GM12878 (cell line): ENCODE results near the gene MRPL1. TPM values are rescaled to one million over a fixed set of nuclear protein-coding genes. Genes with fewer than 3 reads are reported as not detected.

ENCODE experiments used
- ATAC-seq: fragments of 200-7000 bp; cut with Tn5 transposase; 3 replicates; pipeline ENCODE4 v1.9.1; 2020; ENCODE audit warnings: mild to moderate bottlenecking, moderate library complexity
- BruUV-seq: library from RNA; stranded (reverse); fragments of 400-500 nt; replicated peaks from 2 replicates; lab custom pipeline; 2021; lab: Mats Ljungman, UMichigan
- CTCF ChIA-PET: fragments of 300-600 bp; sonication (Branson Sonifier 250); formaldehyde crosslinking; extraction: SDS; loops from one replicate; lab custom pipeline; 2021; ENCODE audit warnings: inconsistent platforms; lab: Yijun Ruan, JAX
- POLR2A ChIA-PET: fragments of 350-600 bp; formaldehyde crosslinking; extraction: SDS; loops from one replicate; lab custom pipeline; 2021; ENCODE audit warnings: inconsistent platforms; lab: Charles Lee
- RAD21 ChIA-PET: fragments of 300-600 bp; sonication (Branson Sonifier 250); formaldehyde crosslinking; loops from one replicate; lab custom pipeline; 2023; ENCODE audit warnings: antibody characterized with exemption; ENCODE audit not compliant: unreplicated experiment; lab: Charles Lee
- SMC1A ChIA-PET: fragments of 300-600 bp; sonication (Branson Sonifier 250); formaldehyde crosslinking; loops from one replicate; lab custom pipeline; 2023; ENCODE audit not compliant: unreplicated experiment, uncharacterized antibody; lab: Charles Lee
- DNase-seq: peaks from one replicate; pipeline ENCODE4 v3.0.0-alpha.2; 2011; ENCODE audit warnings: low read depth, low spot score
- FAIRE-seq: peaks from 3 replicates; lab custom pipeline; 2011; peaks lifted over from hg19 to GRCh38; lab: Jason Lieb, UNC
- H2AFZ ChIP-seq: 2 replicates; pipeline ENCODE4 v1.6.0; 2011; ENCODE audit warnings: low read depth, low read length, control low read depth; ENCODE audit not compliant: control insufficient read depth
- H3K27ac ChIP-seq: 2 replicates; pipeline ENCODE4 v1.5.1; 2011; ENCODE audit warnings: control low read depth; ENCODE audit not compliant: control insufficient read depth, insufficient read depth
- H3K27me3 ChIP-seq, 2 experiments: replicated peaks in 1 of 2; 2 replicates each; pipeline versions ENCODE4 v1.6.0 to v1.6.1; 2011; ENCODE audit warnings: low read length in 1 of 2; ENCODE audit not compliant: control insufficient read depth in 2 of 2, insufficient read depth in 2 of 2
- H3K36me3 ChIP-seq, 2 experiments: 2 replicates each; pipeline ENCODE4 v1.5.1; 2011; ENCODE audit warnings: low read length in 1 of 2; ENCODE audit not compliant: control insufficient read depth in 2 of 2, insufficient read depth in 2 of 2
- H3K4me1 ChIP-seq: 2 replicates; pipeline ENCODE4 v1.6.1; 2011; ENCODE audit warnings: mild to moderate bottlenecking, low read length, moderate library complexity, mixed read lengths; ENCODE audit not compliant: control insufficient read depth, insufficient read depth
- H3K4me2 ChIP-seq: 2 replicates; pipeline ENCODE4 v1.6.0; 2011; ENCODE audit warnings: control low read depth; ENCODE audit not compliant: control insufficient read depth, insufficient read depth
- H3K4me3 ChIP-seq: fragments of 200-600 bp; sonication (generic); 2 replicates; pipeline ENCODE4 v1.5.1; 2016
- H3K79me2 ChIP-seq: 2 replicates; pipeline ENCODE4 v1.6.0; 2011; ENCODE audit warnings: low read length; ENCODE audit not compliant: control insufficient read depth, insufficient read depth
- H3K9ac ChIP-seq: 2 replicates; pipeline ENCODE4 v1.8.0; 2011; ENCODE audit warnings: low read length, control low read depth, mixed read lengths; ENCODE audit not compliant: control insufficient read depth, insufficient read depth
- H3K9me3 ChIP-seq: replicated peaks from 3 replicates; pipeline ENCODE4 v1.5.1; 2011; ENCODE audit warnings: mild to moderate bottlenecking, low read length; ENCODE audit not compliant: control insufficient read depth, insufficient read depth
- H4K20me1 ChIP-seq: 2 replicates; pipeline ENCODE4 v1.6.0; 2011; ENCODE audit not compliant: control insufficient read depth, insufficient read depth
- BMI1 ChIP-seq: fragments of 450-650 bp; IDR thresholded peaks from 2 replicates; pipeline ENCODE4 v1.6.1; 2016; ENCODE audit warnings: mild to moderate bottlenecking, moderate library complexity, borderline replicate concordance
- CBFB ChIP-seq: IDR thresholded peaks from 2 replicates; pipeline ENCODE4 v1.6.1; 2016; ENCODE audit warnings: antibody characterized with exemption, low read depth
- CBX3 ChIP-seq: fragments of 200-600 bp; sonication (generic); IDR thresholded peaks from 2 replicates; pipeline ENCODE4 v1.6.1; 2016; ENCODE audit warnings: low read depth, borderline replicate concordance
- CHD4 ChIP-seq: fragments of 200-600 bp; sonication (generic); IDR thresholded peaks from 2 replicates; pipeline ENCODE4 v1.6.1; 2016; ENCODE audit warnings: mild to moderate bottlenecking
- ETV6 ChIP-seq, 2 experiments: fragments of 450-650 bp in 1 of 2; IDR thresholded peaks in 1 of 2; conservative IDR thresholded peaks in 1 of 2; 2 replicates each; pipeline ENCODE4 v1.6.1; 2014; ENCODE audit warnings: antibody characterized with exemption in 1 of 2, borderline replicate concordance in 1 of 2, low read depth in 1 of 2, mild to moderate bottlenecking in 1 of 2, moderate library complexity in 1 of 2
- FOXK2 ChIP-seq: fragments of 450-650 bp; IDR thresholded peaks from 2 replicates; pipeline ENCODE4 v1.6.1; 2017; ENCODE audit warnings: mild to moderate bottlenecking, moderate library complexity
- GATAD2B ChIP-seq: fragments of 450-650 bp; conservative IDR thresholded peaks from 2 replicates; pipeline ENCODE4 v1.6.1; 2017; ENCODE audit warnings: low read depth, mild to moderate bottlenecking, moderate library complexity
- JUNB ChIP-seq: IDR thresholded peaks from 2 replicates; pipeline ENCODE4 v1.6.1; 2016; ENCODE audit warnings: antibody characterized with exemption, mild to moderate bottlenecking
- KLF5 ChIP-seq: fragments of 450-650 bp; IDR thresholded peaks from 2 replicates; pipeline ENCODE4 v1.6.1; 2014; ENCODE audit warnings: mild to moderate bottlenecking; ENCODE audit not compliant: partially characterized antibody
- MEF2B ChIP-seq: fragments of 450-650 bp; IDR thresholded peaks from 2 replicates; pipeline ENCODE4 v1.6.1; 2018; ENCODE audit warnings: mild to moderate bottlenecking, moderate library complexity; ENCODE audit not compliant: partially characterized antibody, poor library complexity, severe bottlenecking
- POU2F2 ChIP-seq: IDR thresholded peaks from 3 replicates; pipeline ENCODE4 v1.6.1; 2011; ENCODE audit warnings: low read depth, mild to moderate bottlenecking, low read length, borderline replicate concordance
- RB1 ChIP-seq: fragments of 450-650 bp; formaldehyde crosslinking; IDR thresholded peaks from 2 replicates; pipeline ENCODE4 v1.6.1; 2017; ENCODE audit warnings: mild to moderate bottlenecking, borderline replicate concordance
- RUNX3 ChIP-seq: IDR thresholded peaks from 2 replicates; pipeline ENCODE4 v1.6.1; 2012; ENCODE audit warnings: low read length, inconsistent platforms
- STAT1 ChIP-seq: fragments of 450-650 bp; conservative IDR thresholded peaks from 2 replicates; pipeline ENCODE4 v1.6.1; 2014; ENCODE audit warnings: antibody characterized with exemption, mild to moderate bottlenecking
- STAT3 ChIP-seq: IDR thresholded peaks from 2 replicates; pipeline ENCODE4 v1.6.1; 2011; ENCODE audit warnings: low read depth, low read length, improper control_type of control experiment
- ZNF207 ChIP-seq: fragments of 450-650 bp; IDR thresholded peaks from 2 replicates; pipeline ENCODE4 v1.6.1; 2014; ENCODE audit warnings: antibody characterized with exemption, mild to moderate bottlenecking, borderline replicate concordance
- ZZZ3 ChIP-seq: IDR thresholded peaks from 2 replicates; pipeline ENCODE4 v1.6.1; 2011; ENCODE audit warnings: low read depth; ENCODE audit not compliant: control insufficient read depth, insufficient read length
- WGBS: methylation state at CpG from one replicate; pipeline ENCODE4 v1.1.6; 2016; ENCODE audit warnings: low lambda C conversion rate; ENCODE audit not compliant: insufficient replicate concordance, insufficient coverage; ENCODE audit errors: missing lambda C conversion rate; 5-methylcytosine and 5-hydroxymethylcytosine counted together
- in situ Hi-C: fragments of 300-500 bp; cut with MboI; formaldehyde crosslinking; loops from 9 replicates; pipeline ENCODE4 v1.14.3; 2018; ENCODE audit warnings: mixed read lengths
- intact Hi-C: fragments of 100-400 bp; cut with micrococcal nuclease; formaldehyde crosslinking; loops from one replicate; pipeline ENCODE4 v1.14.2; 2022; ENCODE audit not compliant: unreplicated experiment
- polyA plus RNA-seq, 11 experiments: library from polyadenylated mRNA; depleted of rRNA in 4 of 11; unstranded in 6 of 11; stranded (reverse) in 5 of 11; fragments of >200 nt; fragmentation: Nextera tagmentation in 4 of 11; fragmentation: Illumina TruSeq in 1 of 11; extraction: Ambion mirVana in 4 of 11; extraction: Trizol in 1 of 11; gene quantifications; 1 replicate in 1 of 11; 2 replicates in 10 of 11; pipeline versions ENCODE4 v1.2.1 to v1.2.3, GENCODE V29; 2011 to 2016; ENCODE audit warnings: inconsistent platforms in 2 of 11, missing spikeins in 2 of 11, low read depth in 1 of 11
- total RNA-seq, 4 experiments: library from RNA; depleted of rRNA in 3 of 4; stranded (reverse); fragments of >200 nt in 3 of 4; fragmentation: Illumina TruSeq in 1 of 4; extraction: Trizol in 1 of 4; gene quantifications; 2 replicates each; pipeline versions ENCODE4 v1.2.1 to v1.2.3, GENCODE V29; 2013 to 2021
- TF ChIP-seq, protein P1 (sequence below): IDR thresholded peaks from 2 replicates; pipeline ENCODE4 v1.6.1; 2011; ENCODE audit warnings: borderline replicate concordance, low read depth, mild to moderate bottlenecking, moderate library complexity, mixed read lengths, low read length; ENCODE audit not compliant: insufficient read depth; ENCODE audit errors: extremely low read length

The MRPL1 gene
- total and polyA plus RNA-seq, 10 of the 15 experiments (the other 5 are each of a cell fraction or from before 2014, with no cell fraction given), result 20.2 to 35.7 (median 28.2) TPM

DNA sequence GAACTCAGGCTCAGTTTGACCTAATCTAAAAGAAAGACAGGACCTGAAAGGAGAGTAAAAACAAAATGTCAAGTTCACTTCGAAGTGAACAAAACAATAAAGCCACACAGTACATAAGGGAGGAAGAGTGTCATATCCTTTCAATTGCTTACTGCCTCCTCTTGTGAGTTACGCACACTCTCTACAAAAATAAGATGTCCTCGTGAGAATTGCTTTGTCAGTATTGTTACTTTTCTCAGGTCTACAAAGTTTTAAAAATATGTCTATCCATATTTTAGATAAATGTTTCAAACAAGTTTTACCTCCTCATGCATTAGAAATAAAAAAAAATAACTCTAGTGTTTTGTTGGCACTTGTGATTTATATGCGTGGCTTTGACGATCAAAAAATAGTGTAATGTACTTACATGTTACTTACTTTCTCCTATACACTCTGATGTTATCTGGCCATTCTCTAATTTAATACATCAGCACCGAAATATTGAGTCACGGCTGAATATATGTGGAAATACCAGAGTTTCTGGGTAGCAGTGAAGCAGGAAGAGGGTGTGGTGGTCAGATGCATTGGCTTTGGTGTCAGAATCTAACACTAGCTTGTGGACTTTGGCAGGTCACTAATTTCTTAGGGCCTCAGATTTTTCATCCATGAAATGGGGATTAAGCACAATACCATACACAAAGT is 8.1 kb upstream of the MRPL1 start:
- H3K9me3 ChIP-seq, result no peaks in the 10 kb centered on the region
- H3K4me2 ChIP-seq, result no peak overlapping the region
- no peaks in the 10 kb centered on the region for H3K36me3 ChIP-seq
- no peak overlapping the region for H3K27ac ChIP-seq
- RAD21 ChIA-PET, result interaction anchor here (0.9 kb wide), 1 partner anchor 37 kb away, joined by 4 read pairs; no protein-coding TSS in a partner anchor
- no peak for FAIRE-seq
- no peak for DNase-seq
- intact Hi-C loops, result no loop called here
- peaks cover 3% of the 10 kb centered on the region for H3K4me1 ChIP-seq
- H3K9ac ChIP-seq, result no peak overlapping the region
- H2AFZ ChIP-seq, result no peak overlapping the region
- POLR2A ChIA-PET, result no interaction called here
- SMC1A ChIA-PET, result no interaction called here
- ATAC-seq, result no peak
- no peaks in the 10 kb centered on the region for H3K79me2 ChIP-seq
- TF ChIP-seq POU2F2 (no peak), ZZZ3 (no peak), GATAD2B (no peak), STAT3 (no peak), CBX3 (no peak), RUNX3 (no peak), ZNF207 (no peak), CBFB (no peak), MEF2B (no peak), BMI1 (no peak), CHD4 (no peak), STAT1 (no peak), RB1 (no peak), JUNB (no peak), FOXK2 (no peak), KLF5 (no peak), ETV6 (conservative IDR thresholded peaks at IDR 0.05 in 1 of 2, IDR thresholded peaks at IDR 0.05 in 1 of 2; ENCODE audit: borderline replicate concordance in 1 of 2, low read depth in 1 of 2) (no peak)
- TF ChIP-seq, protein P1, sequence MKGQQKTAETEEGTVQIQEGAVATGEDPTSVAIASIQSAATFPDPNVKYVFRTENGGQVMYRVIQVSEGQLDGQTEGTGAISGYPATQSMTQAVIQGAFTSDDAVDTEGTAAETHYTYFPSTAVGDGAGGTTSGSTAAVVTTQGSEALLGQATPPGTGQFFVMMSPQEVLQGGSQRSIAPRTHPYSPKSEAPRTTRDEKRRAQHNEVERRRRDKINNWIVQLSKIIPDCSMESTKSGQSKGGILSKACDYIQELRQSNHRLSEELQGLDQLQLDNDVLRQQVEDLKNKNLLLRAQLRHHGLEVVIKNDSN, result no peak
- H3K4me3 ChIP-seq, result no peak overlapping the region
- no peaks in the 10 kb centered on the region for H4K20me1 ChIP-seq
- WGBS, result 49% methylated on average over 7 of the region's 7 CpGs
- CTCF ChIA-PET, result interaction anchor here (1.9 kb wide), 1 partner anchor 8 kb away, joined by 7 read pairs; the partner anchor contains the start of gene MRPL1
- H3K27me3 ChIP-seq, result no peaks in the 10 kb centered on the region
- in situ Hi-C loops, result no loop called here
- BruUV-seq, result no TSS peak
